ENCODE measurements around the gene KCTD3. TPM values are rescaled to one million over a fixed set of nuclear protein-coding genes. Genes with fewer than 3 reads are reported as not detected.

The KCTD3 gene
- polyA plus RNA-seq, 1 donor (not counting 4 experiments of a cell fraction or from before 2014, with no cell fraction given), result 43.4 TPM

- no peaks in the 10 kb centered on the region for H3K9me1 ChIP-seq (ENCODE audit: control insufficient read depth, extremely low read depth, insufficient read depth, low read length)
- H3K4me1 ChIP-seq (ENCODE audit: control insufficient read depth, extremely low read depth, insufficient read depth, low read length), result peaks cover 5% of the 10 kb centered on the region
- dilution Hi-C loops (cut with MboI; ENCODE audit: extremely low pct_ligation_motif_present, low sequenced_read_pairs), result loop anchor here (25.0 kb wide), 2 partner anchors 730 to 880 kb away; no protein-coding TSS in a partner anchor
- no peak overlapping the region for H3K4me2 ChIP-seq (ENCODE audit: control insufficient read depth, extremely low read depth, insufficient read depth, low read depth, low read length)
- H2AFZ ChIP-seq (ENCODE audit: control insufficient read depth, low read length), result no peak overlapping the region
- H3K27me3 ChIP-seq (ENCODE audit: control insufficient read depth, extremely low read depth, insufficient read depth, low read length), result no peaks in the 10 kb centered on the region
- no peak overlapping the region for H3K9ac ChIP-seq (ENCODE audit: control insufficient read depth, extremely low read depth, insufficient read depth, low read length)
- FAIRE-seq (no peak), DNase-seq (ENCODE audit: low read depth, low spot score) (no peak)
- no peak overlapping the region for H3K27ac ChIP-seq (ENCODE audit: control insufficient read depth, insufficient read depth, low read length)
- no peak overlapping the region for H3K4me3 ChIP-seq (ENCODE audit: control insufficient read depth in 2 of 3, extremely low read depth in 1 of 3, insufficient read depth in 2 of 3, low read depth in 1 of 3, low read length in 3 of 3)
- H3K36me3 ChIP-seq (ENCODE audit: control insufficient read depth in 2 of 2, extremely low read depth in 1 of 2, insufficient read depth in 2 of 2, low read length in 2 of 2), result no peaks in the 10 kb centered on the region
- TF ChIP-seq EZH2 (IDR thresholded peaks at IDR 0.05; ENCODE audit: low read length) (no peak), CTCF (optimal IDR thresholded peaks at IDR 0.05 in 1 of 3, IDR thresholded peaks at IDR 0.05 in 1 of 3, conservative IDR thresholded peaks at IDR 0.05 in 1 of 3; ENCODE audit: extremely low read depth in 1 of 3, insufficient read depth in 2 of 3, low read length in 3 of 3) (no peak)
- no peaks in the 10 kb centered on the region for H4K20me1 ChIP-seq (ENCODE audit: control insufficient read depth, extremely low read depth, insufficient read depth, low read length)
- H3K79me2 ChIP-seq (ENCODE audit: control insufficient read depth, insufficient read depth, low read length), result no peaks in the 10 kb centered on the region
- H3K9me3 ChIP-seq (ENCODE audit: control insufficient read depth, low read depth, low read length), result no peaks in the 10 kb centered on the region
These were observed 24.8 kb upstream of the KCTD3 start for GRCh38 chr1:215542301-215542700.

GRCh38 chr1:215543191-215543606 lies 23.9 kb upstream of the KCTD3 start:
- Histone ChIP-seq H3K27me3 (ENCODE audit: control insufficient read depth, extremely low read depth, insufficient read depth, low read length) (no peaks in the 10 kb centered on the region), H3K79me2 (ENCODE audit: control insufficient read depth, insufficient read depth, low read length) (no peaks in the 10 kb centered on the region), H3K9ac (ENCODE audit: control insufficient read depth, extremely low read depth, insufficient read depth, low read length) (no peak overlapping the region), H3K4me3 (ENCODE audit: control insufficient read depth in 2 of 3, extremely low read depth in 1 of 3, insufficient read depth in 2 of 3, low read depth in 1 of 3, low read length in 3 of 3) (no peak overlapping the region), H3K4me1 (ENCODE audit: control insufficient read depth, extremely low read depth, insufficient read depth, low read length) (peaks cover 5% of the 10 kb centered on the region), H3K4me2 (ENCODE audit: control insufficient read depth, extremely low read depth, insufficient read depth, low read depth, low read length) (no peak overlapping the region), H3K36me3 (ENCODE audit: control insufficient read depth in 2 of 2, extremely low read depth in 1 of 2, insufficient read depth in 2 of 2, low read length in 2 of 2) (no peaks in the 10 kb centered on the region), H3K9me1 (ENCODE audit: control insufficient read depth, extremely low read depth, insufficient read depth, low read length) (no peaks in the 10 kb centered on the region), H3K27ac (ENCODE audit: control insufficient read depth, insufficient read depth, low read length) (no peak overlapping the region), H4K20me1 (ENCODE audit: control insufficient read depth, extremely low read depth, insufficient read depth, low read length) (no peaks in the 10 kb centered on the region), H2AFZ (ENCODE audit: control insufficient read depth, low read length) (peak overlapping the region; percentile 30), H3K9me3 (ENCODE audit: control insufficient read depth, low read depth, low read length) (no peaks in the 10 kb centered on the region)
- DNase-seq (ENCODE audit: low read depth, low spot score) (no peak), FAIRE-seq (no peak)
- TF ChIP-seq CTCF (optimal IDR thresholded peaks at IDR 0.05 in 1 of 3, IDR thresholded peaks at IDR 0.05 in 1 of 3, conservative IDR thresholded peaks at IDR 0.05 in 1 of 3; ENCODE audit: extremely low read depth in 1 of 3, insufficient read depth in 2 of 3, low read length in 3 of 3) (no peak), EZH2 (IDR thresholded peaks at IDR 0.05; ENCODE audit: low read length) (no peak)
- dilution Hi-C loops (cut with MboI; ENCODE audit: extremely low pct_ligation_motif_present, low sequenced_read_pairs), result loop anchor here (25.0 kb wide), 2 partner anchors 731 to 881 kb away; no protein-coding TSS in a partner anchor
